CD4-positive, alpha-beta T cell treated with Interleukin-6 for 4 hours (primary cell): ENCODE data around the gene AAR2.
A peak's percentile ranks its signal among the peaks of the same experiment; 100 is the strongest.

ENCODE experiments used
- DNase-seq: peaks from one replicate; pipeline ENCODE4 v3.0.0-alpha.2; 2020; ENCODE audit warnings: mixed read lengths

The AAR2 gene

DNA sequence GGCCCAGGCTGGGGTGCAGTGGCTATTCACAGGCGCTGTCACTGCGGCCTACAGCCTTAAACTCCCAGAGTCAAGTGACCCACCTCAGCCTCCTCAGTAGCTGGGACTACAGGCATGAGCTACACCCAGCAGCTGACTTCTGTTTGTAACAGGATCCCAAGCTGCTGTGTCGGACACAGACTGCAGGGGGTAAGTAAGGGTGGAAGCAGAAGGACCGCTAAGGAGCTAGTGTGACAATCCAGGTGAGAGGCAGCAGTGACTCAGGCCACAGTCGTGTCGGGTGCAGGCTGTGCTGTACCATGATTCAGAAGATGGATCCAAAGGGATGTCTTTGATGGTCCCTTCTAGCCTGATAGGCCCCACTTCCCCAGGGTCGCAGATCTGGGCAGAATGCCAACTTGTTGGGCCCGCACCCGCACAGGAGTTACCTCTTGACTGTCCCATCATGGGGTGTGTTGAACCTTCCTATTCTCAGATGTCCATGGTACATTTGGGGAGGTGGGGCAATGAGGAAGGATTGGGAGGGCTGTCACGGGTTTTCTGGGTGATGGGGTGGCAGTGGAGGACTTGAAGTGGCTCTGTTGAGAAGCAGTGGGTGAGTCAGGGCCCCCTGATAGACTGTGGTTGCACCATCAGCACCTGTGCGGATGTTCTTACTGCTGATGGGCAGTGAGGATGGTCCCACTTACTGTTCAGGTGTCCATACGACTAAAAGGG, 25.3 kb downstream of the AAR2 start:
- DNase-seq, result no peak

DNA sequence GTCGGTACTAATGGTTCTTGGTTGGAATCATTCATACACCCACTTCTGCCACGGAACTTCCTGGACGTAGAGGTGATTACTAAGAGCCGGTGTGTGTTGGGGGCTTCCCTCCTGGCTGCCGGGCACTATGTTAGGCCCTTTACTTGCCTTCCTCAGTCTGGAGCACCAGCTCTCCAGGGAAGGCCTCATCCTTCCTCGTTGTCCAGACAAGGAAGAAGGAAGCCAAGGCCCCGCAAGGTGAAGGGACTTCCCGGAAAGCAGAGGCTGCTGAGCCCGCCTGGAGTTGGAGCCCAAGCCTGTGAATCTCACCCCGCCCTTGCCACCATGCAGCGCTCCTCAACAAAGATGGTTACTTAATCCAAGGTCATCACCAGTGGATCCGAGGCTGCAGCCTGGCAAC, 26.2 kb downstream of the AAR2 start:
- DNase-seq, result no peak

DNA sequence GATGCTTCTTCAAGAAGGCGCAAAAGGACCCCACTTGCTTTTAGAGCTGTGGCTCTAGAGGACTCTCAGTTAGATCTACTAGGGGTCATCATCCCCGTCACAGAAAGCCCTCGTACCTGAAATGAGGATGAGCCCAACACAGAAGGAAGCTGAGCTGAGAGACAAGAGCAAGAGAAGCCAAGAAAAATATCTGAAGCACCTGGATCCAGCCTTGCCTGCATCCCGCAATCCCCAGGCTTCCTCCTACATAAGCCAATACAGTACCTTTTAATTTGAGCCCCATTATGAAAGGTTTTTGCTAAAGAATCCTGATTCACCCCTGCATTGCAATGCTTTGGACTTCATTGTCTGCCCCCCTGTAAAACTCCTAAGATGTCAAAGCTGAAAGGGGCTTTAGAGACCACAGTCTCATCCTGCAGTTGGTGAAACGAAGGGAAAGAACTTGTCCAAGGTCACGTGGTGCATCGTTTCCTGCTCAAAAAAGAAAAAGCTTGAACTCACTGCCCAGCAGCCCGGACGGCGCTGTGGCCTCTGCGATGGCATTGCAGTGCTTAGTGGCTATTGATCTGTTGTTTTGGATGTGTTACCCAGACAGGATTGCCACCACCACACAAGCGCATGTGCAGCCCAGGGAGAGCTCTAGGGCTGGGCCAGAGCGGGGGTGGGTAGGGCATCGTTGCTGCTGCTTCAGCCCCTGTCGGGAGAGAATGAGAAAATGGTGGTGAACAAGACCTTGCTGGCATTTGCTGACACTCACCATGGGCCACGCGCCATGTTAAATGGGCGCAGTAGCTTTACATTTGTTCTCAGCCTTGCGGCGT, 28.4 kb downstream of the AAR2 start:
- no peak for DNase-seq

DNA sequence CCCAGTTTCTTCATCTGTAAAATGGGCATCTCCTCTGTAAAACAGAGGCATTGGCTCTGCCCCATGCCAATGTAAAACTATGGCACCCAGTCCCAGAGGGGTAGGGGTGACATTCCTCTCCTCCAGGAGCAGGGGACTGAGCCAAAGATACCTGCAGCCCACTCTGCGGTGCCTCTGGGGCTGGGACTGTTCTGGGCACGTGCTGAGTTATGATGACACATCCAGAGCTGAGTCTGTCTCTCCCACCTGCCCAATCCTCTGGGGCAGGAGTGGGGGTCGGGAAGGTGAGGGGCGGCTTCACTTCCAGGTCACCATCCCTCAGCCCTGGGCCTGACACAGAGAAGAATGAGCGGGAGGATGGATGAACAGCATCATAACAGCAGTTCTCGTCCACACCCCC, 29.9 kb downstream of the AAR2 start:
- DNase-seq, result no peak

DNA sequence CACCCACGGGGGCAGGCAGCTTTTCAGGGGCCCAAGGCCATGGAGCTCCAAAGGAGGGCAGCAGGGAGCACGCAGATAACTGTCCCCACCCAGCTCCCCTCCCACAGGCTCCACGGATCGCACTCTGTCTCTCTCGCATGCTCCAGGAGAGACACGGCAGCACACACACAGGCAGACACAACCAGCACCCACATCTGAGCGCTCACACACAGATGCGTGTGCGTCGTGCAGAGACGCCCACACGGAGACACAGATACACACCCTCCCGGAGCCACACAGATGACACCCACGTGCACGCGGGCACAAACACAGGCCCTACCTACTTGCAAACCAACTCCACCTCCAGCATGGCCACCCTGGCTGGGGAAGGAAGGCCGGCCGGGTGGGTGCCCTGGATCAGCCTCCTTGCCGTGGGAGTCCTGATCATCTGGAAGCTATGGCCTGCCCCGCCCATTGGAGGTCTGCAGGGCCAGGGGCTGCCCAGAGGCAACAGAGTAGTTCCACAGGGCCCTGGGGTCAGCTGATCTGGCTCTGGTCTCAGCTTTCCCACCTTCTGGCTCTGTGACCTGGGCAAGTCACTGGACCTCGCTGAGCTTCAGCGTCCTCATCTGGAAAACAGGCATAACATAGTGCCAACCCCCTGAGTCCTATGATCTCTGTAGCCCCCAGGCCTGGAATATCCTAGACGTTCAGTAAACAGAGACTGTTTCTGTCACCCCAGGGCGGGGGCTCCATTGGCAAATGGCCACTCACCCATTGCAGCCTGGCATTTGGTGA, 31.5 kb downstream of the AAR2 start:
- no peak for DNase-seq

DNA sequence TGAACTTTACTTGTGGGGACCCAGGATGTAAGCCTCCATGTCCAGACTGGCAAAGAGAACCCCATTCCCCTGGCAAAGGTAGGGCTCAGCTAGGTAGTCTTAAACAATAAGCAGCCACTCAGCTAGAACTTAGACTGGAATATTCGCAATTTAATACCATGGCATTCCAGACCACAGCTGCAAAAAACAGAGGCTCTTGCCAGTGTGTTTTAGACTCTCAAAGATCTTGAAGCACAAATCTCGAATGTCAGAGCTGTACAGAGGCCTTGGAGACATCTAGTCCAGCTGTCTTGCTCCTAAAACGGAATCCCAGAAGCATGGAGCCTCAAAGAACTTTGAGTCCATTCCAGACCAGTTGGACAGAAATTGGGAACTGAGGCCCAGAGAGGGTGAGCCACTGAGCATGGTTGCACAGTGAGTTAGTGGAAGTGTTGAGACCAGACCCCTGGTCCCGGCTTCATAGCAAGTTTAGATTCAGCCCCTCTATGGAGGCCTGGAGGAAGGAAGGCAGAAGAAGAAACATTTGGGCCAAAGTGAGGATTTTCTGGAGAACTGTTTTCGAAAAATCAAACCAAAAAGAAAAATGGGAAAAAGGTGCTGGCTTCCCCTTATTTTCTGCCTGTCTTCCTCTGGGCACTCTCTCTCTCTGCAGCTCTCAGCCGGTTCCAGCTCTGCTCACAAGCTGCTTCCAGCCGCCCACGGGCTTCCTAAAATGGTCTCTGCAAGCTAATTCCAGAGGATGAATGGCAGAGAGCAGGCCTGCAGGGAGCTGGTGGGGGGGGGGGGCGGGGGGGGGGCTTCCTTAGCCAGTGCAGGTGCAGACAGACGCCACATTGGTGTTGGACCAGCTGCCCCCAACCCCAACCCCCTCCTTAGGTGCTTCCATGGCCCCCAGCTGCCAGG, 32.4 kb downstream of the AAR2 start:
- DNase-seq, result no peak

DNA sequence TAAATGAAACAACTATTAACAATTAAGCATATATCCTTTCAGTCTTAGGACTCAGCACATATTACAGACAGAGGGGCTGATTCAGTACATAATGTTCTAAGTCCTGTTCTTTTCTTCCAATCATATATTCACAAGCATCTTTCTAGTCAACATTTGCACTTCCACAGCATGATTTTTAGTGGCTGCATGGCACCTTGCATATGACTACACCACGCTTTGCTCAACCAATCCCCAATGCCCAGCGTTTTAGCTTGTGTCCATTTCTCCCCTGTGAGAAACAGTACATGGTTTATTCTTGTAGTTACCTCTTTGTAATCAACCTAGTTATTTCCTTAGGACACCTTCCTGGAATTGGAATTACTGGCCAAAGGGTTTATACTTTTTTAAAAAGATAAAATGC, 33.2 kb downstream of the AAR2 start:
- DNase-seq, result no peak

DNA sequence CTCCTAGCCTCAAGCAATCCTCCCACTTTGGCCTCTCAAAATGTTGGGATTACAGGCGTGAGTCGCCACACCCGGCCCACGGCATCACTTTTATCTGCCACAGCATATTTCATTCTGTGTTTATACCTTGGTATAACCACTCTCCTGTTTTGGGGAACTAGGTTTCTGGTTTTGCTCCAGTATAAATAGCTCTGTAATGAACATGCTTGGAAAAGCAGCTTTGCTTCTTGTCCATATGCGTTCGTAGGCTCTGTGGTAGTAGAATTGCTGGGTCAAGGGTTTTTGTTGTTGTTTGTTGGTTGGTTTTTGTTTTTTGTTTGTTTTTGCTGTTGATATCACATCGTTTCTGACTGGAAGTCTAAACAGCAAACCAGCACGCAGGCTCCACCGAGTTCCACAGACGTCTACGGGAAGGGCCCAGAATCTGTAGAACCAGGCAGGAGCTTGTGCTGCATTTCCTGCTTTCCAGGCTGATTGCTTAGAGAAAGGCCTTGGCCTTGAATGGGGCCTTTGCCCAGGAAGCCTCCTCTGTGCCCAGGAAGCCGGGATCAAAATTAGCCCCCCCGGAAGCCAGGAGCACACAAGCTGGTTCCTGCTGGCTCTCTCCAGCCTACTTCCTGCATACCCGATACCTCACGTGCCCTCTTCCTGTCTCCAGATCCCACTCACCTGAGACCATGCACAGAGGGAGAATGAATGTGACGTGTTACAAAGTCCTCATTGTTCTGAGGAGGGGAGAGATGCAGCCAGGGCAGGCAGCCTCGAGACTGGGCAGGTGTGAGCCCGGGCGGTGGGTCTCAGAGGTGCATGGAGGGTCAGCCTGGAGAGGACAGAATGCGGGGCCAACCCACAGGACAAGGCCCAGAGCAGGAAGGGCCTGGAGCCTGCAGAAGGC, 34.7 kb downstream of the AAR2 start:
- no peak for DNase-seq

DNA sequence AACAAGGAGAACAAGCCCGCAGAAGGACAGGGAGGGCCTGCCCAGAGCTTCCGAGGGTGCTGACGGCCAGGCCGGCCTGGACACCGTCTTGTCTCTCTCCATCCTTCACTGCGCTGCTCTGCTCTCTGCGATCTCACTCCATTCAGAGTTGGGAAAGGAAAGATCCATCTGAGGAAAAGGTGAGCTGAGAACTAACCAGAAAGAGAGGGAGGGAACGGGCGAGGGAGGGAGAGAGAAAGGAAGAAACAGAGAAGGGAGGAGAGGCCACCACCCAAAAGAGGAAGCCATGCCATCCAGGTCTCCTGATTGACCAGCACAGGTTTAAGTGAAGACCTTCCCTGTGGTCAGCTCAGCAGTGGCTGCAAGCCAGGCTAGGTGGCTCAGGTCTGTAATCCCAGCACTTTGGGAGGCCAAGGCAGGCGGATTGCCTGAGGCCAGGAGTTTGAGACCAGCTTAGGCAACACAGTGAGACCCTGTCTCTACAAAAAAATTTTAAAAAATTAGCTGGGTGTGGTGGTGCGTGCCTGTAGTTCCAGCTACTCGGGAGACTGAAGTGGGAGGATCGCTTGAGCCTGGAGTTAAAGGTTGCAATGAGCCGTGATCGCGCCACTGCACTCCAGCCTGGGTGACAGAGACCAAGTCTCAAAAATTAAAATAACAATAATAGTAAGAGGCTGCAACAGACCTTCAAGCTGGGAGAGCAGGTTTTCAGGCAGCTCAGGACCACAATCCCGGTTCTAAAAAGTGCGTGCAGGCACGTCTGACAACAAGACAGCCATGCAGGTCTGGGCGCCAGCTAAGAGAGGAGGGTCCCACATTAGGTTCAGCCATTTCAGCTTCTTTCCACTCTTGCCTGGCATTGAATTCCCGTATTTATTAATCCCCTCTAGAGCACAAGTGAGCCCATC, 35.6 kb downstream of the AAR2 start:
- no peak for DNase-seq

DNA sequence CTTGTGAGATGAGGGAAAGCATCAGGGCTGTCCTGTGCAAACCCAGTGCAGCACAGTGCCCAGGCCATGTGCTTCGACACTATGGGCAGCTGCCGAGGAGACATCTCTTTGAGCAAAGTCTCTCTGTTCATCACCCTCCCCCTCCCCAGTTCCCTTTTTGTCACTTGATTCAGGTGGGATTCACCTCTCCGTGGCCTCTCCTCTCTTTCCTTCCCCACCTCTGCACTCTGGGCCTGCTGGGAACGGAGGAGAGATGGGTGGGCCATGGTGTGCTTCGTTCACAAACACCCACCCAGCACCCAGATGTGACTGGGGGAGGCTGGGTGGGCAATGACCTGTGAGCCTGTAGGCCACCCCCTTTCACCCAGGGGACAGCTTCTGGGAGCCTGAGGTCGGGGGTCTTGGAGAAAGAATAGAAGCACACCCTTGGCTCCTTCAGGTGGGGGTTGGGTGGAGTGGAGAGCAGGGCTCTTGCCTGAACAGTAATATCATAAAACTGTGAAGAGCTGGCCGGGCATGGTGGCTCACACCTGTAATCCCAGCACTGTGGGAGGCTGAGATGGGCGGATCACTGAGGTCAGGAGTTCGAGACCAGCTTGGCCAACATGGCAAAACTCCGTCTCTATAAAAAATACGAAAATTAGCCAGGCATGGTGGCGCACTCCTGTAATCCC, 36.4 kb downstream of the AAR2 start:
- DNase-seq, result no peak

DNA sequence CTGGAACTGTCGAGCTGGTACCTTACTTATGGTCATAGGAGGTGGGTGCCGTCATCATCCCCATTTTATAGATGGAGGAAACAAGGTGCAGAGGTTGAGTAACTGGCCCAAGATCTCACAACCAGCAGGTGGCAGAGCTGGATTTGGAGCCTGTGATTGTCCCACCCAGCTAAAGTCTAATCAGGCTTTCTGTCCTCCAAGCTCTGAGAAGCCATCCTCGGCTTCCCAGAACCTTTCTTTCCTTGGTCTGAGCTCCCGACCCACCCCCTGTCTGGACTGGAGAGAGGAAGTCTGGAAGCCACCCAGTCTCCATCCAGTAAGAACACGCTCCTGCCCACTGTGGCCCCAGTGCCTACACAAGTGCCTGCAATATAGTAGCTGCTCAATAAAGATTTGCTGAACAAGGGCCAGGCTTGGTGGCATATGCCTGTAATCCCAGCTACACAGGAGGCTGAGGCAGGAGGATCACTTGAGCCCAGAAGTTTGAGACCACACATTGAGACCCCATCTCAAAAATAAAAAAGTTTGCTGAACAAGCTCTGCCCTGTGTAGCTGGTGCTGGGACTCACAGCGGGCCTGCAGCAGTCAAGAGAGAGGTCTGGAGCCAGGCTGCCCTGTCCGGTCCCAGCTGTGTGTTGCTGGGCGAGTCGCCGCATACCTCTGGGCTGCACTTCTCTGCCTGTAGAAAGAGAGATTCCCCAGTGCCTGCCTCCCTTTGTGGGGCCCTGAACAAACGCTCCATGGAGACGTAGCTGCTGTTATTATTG, 37.3 kb downstream of the AAR2 start:
- peak; percentile 11 for DNase-seq

DNA sequence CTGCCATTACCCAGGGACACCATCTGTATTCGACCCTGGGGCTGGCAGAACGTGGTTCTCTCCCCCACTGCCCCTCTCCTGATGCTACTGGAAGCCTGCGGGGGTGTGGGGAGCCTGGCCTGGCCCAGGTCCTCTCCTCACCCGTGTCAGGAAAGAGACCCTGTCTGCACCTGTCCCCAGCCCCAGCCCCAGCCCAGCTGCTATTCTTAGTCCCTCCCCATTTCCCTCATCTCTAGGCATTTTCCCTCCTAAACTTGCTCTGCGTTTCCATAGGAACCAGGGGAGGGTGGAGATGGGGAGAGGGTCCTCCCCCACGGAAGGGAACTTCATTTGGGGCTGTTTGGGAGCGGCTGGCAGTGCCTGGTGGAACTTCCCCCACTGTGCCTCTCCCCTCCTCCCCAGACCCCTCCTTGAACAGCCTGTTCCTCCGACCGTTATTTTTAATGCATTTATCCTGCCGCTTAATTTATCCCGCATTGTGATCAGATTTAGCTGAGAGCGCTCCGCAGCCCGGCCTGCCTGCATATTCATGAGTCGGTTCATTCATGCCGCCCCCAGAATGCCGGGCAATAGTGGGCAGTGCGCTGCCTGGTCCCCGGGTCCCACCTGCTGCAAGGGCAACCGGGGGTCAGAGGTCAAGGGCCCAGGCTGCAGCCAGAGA, 38.0 kb downstream of the AAR2 start:
- no peak for DNase-seq

DNA sequence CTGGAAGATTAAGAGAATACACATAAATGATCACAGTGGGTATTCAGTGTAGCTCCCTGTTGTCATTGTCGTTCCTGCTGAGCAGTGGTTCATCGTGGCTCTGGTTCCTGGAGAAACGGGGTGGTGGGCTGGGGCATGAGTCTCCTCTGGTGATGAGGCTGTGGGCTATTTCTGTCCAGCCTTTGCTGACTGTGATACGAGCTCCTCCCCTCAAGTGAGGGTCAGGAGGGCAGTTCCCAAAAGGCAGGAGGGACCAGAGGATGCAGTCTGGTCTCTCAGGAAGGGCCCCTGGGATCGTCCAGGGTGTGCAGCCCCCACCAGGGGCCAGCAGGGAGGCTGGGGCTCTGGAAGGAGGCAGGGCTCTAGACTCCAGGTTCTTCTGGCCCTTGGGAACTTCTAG, 38.7 kb downstream of the AAR2 start:
- DNase-seq, result no peak

DNA sequence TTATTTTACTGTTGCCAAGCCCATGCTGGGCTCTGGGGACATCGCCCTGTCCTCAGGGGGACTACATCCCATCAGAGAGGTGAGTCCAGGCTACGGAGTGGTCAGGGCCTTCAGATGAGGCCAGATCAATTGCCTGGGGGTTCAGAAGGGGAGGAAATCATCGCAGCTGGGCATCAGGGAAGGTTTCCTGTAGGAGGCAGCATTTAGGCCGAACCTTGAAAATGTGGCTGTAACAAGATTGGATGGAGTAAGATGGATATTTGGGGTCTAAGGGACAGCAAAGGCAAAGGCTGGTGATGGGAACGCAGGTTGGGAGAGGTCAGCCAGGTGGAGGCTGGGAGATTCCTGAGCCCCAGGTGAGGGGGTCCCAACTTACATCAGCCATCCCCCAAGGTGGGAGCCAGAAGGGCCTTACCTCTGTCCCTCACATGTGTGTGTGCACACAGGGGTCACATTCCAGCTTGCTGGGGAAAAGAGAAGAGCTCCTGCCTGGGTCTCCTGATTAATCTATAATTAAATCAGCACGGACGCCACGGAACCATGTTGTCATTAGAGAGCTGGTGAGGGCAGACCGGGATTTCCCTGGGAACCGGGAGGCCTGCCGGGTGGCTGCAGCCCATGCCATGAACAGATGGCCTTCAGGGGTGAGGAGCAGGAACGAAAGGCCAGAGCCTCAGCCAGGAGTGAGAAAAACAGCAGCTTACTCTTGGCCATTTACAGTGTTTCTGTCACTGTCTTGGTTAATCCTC, 39.3 kb downstream of the AAR2 start:
- no peak for DNase-seq

DNA sequence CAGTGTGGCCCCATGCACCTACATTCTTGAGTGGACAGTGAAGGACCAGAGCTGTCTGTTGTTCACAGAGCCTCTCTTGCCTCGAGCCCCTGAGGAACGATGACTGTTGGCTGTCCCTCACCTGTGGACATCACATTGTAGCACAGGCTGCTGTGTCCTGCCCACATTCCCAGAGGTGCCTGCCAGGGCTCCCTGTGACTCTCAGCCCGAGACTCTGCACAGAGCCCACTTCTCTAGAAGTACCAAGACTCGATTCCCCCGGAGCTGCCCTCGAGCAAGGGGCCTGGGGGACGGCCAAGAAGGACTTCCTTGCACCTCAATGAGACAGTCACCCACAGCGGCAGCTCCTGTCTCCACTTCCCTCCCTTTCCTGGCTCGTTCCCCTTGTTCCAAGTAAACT, 41.3 kb downstream of the AAR2 start:
- no peak for DNase-seq

DNA sequence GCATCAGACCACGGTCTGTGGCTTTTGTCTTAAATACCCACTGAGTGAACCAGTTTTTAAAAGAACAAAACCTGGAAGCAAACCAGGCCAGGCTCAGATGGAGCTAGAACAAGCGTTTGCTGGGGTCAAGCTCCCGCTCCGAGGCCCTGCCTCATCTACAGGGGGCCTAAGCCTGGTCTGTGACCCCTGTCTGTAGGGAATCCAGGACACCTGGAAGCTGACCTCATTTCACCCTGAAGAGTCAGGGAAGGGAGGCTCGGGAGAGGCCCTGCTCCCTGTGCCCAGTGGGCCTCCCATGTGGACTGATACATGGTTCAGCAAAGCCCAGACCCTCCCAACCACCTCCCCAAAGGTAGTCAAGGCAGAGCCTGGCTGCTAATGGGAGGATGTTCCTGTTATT, 43.1 kb downstream of the AAR2 start:
- no peak for DNase-seq

DNA sequence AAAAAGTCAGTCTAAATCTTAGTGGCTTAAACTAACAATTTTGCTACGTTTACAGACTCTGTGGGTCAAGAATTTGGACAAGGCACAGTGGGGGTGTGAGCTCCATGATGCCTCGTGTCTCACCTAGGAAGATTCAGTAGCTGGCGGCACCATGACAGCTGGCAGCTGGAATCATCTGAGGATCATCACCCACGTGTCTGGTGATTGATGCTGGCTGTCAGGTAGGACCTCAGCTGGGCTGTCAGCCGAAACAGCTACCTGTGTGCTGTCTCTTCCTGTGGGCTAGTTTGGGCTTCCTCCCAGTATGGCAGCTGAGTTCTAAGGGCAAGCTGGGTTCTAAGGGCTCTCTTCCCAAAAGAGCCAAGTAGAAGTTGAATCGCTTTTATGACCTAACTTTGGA, 43.5 kb downstream of the AAR2 start:
- DNase-seq, result no peak
